HEK293T (cell line): ENCODE measurements around the gene CD177.
"Not testable (repeated sequence)": the region's sequence is repeated elsewhere in the genome, so short reads cannot be mapped to it uniquely, and the experiment has no call there.

Experiments
- BHLHE40 ChIP-seq: fragments of 450-650 bp; IDR thresholded peaks from 2 replicates; pipeline ENCODE4 v1.6.1; 2016; ENCODE audit warnings: mild to moderate bottlenecking, moderate library complexity, borderline replicate concordance
- CTBP1 ChIP-seq: fragments of 450-650 bp; IDR thresholded peaks from 2 replicates; pipeline ENCODE4 v1.6.1; 2016; ENCODE audit warnings: borderline replicate concordance
- ELF4 ChIP-seq: fragments of 450-650 bp; IDR thresholded peaks from 2 replicates; pipeline ENCODE4 v1.6.1; 2017; ENCODE audit warnings: antibody characterized with exemption
- FOXA1 ChIP-seq: fragments of 450-650 bp; IDR thresholded peaks from 2 replicates; pipeline ENCODE4 v1.6.1; 2016; ENCODE audit warnings: mild to moderate bottlenecking
- FOXK2 ChIP-seq: fragments of 450-650 bp; IDR thresholded peaks from 2 replicates; pipeline ENCODE4 v1.6.1; 2016; ENCODE audit warnings: mild to moderate bottlenecking
- FOXM1 ChIP-seq: fragments of 450-650 bp; IDR thresholded peaks from 2 replicates; pipeline ENCODE4 v1.6.1; 2017; ENCODE audit warnings: mild to moderate bottlenecking, borderline replicate concordance
- L3MBTL2 ChIP-seq: fragments of 450-650 bp; conservative IDR thresholded peaks from 2 replicates; pipeline ENCODE4 v1.6.1; 2016; ENCODE audit warnings: mild to moderate bottlenecking
- LEF1 ChIP-seq: fragments of 450-650 bp; IDR thresholded peaks from 2 replicates; pipeline ENCODE4 v1.6.1; 2017; ENCODE audit warnings: mild to moderate bottlenecking, borderline replicate concordance
- SP1 ChIP-seq: fragments of 450-650 bp; IDR thresholded peaks from 2 replicates; pipeline ENCODE4 v1.6.1; 2017
- SUZ12 ChIP-seq: fragments of 450-650 bp; IDR thresholded peaks from 2 replicates; pipeline ENCODE4 v1.6.1; 2016; ENCODE audit warnings: mild to moderate bottlenecking
- TARDBP ChIP-seq: fragments of 450-650 bp; IDR thresholded peaks from 2 replicates; pipeline ENCODE4 v1.6.1; 2016
- ZNF384 ChIP-seq: fragments of 450-650 bp; IDR thresholded peaks from 2 replicates; pipeline ENCODE4 v1.6.1; 2016
- TF ChIP-seq, protein P1 (sequence below): fragments of 450-650 bp; IDR thresholded peaks from 2 replicates; pipeline ENCODE4 v1.6.1; 2016

DNA sequence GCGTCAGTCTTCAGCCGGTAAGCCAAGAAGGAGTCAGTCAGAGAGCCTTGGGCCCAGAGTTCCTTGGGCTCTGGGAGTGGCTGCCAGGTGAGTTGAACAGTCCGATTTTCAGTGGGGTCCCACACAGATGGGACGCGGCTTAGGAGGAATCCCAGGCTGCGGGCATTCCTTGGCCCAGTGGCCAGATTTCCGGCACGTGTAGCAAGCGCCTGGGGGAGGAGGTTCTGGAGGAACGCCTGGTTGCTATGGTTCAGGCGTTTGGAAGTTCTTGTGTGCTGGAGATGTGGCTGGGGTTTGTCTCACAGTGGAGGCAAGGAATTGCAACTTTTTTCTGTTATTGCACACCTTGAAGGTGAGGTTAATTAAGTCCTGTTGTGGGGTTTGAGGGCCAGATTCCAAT, 26.7 kb upstream of the CD177 start:
- not testable (repeated sequence) for TF ChIP-seq TARDBP, FOXM1, SP1, SUZ12, FOXA1, LEF1, ZNF384, CTBP1, ELF4, BHLHE40, FOXK2, L3MBTL2
- TF ChIP-seq, protein P1, sequence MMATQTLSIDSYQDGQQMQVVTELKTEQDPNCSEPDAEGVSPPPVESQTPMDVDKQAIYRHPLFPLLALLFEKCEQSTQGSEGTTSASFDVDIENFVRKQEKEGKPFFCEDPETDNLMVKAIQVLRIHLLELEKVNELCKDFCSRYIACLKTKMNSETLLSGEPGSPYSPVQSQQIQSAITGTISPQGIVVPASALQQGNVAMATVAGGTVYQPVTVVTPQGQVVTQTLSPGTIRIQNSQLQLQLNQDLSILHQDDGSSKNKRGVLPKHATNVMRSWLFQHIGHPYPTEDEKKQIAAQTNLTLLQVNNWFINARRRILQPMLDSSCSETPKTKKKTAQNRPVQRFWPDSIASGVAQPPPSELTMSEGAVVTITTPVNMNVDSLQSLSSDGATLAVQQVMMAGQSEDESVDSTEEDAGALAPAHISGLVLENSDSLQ, result not testable (repeated sequence)
